Tibial artery (tissue), 4 donors: ENCODE measurements around the gene LRATD1.

Experiments used
- DNase-seq, 2 donors: peaks; one replicate each; pipeline ENCODE4 v3.0.0-alpha.2; 2019
- H3K27ac ChIP-seq, 2 donors: fragments of 200-600 bp; sonication (generic) in 1 of 2; 1 replicate in 1 of 2; 2 replicates in 1 of 2; pipeline ENCODE4 v1.5.1; 2018 to 2019; ENCODE audit warnings: mild to moderate bottlenecking in 1 of 2
- H3K27me3 ChIP-seq, 2 donors: fragments of 200-600 bp; sonication (generic) in 1 of 2; one replicate each; pipeline versions ENCODE4 v1.5.1 to v1.6.0; 2016 to 2019
- H3K36me3 ChIP-seq, 3 donors: fragments of 200-600 bp; sonication (generic) in 2 of 3; one replicate each; pipeline ENCODE4 v1.5.1; 2016 to 2019; ENCODE audit warnings: mild to moderate bottlenecking in 2 of 3
- H3K4me1 ChIP-seq, 4 donors: fragments of 200-600 bp; sonication (generic) in 2 of 4; 1 replicate in 3 of 4; 2 replicates in 1 of 4; pipeline ENCODE4 v1.5.1; 2016 to 2019
- H3K4me3 ChIP-seq, 2 donors: fragments of 200-600 bp; sonication (generic) in 1 of 2; 1 replicate in 1 of 2; 2 replicates in 1 of 2; pipeline ENCODE4 v1.5.1; 2018 to 2019; ENCODE audit warnings: mild to moderate bottlenecking in 2 of 2
- H3K9me3 ChIP-seq, 3 donors: fragments of 200-600 bp; sonication (generic) in 1 of 3; one replicate each; pipeline ENCODE4 v1.5.1; 2016 to 2019
- intact Hi-C: fragments of 100-400 bp; cut with DNase I; formaldehyde crosslinking; loops from one replicate; pipeline ENCODE4 v1.15.0; 2023; ENCODE audit warnings: low total_unique reads
- TF ChIP-seq, protein P1 (sequence below), 2 experiments: fragments of 200-600 bp in 1 of 2; fragments of 450-650 bp in 1 of 2; IDR thresholded peaks; one replicate each; pipeline ENCODE4 v1.5.1; 2017 to 2019; ENCODE audit warnings: antibody characterized with exemption in 2 of 2, mild to moderate bottlenecking in 1 of 2, moderate library complexity in 1 of 2

The LRATD1 gene

GRCh38 chr2:14661163-14661562 lies 28.6 kb downstream of the LRATD1 start:
- H3K27ac ChIP-seq = no peak overlapping the region
- TF ChIP-seq, protein P1, sequence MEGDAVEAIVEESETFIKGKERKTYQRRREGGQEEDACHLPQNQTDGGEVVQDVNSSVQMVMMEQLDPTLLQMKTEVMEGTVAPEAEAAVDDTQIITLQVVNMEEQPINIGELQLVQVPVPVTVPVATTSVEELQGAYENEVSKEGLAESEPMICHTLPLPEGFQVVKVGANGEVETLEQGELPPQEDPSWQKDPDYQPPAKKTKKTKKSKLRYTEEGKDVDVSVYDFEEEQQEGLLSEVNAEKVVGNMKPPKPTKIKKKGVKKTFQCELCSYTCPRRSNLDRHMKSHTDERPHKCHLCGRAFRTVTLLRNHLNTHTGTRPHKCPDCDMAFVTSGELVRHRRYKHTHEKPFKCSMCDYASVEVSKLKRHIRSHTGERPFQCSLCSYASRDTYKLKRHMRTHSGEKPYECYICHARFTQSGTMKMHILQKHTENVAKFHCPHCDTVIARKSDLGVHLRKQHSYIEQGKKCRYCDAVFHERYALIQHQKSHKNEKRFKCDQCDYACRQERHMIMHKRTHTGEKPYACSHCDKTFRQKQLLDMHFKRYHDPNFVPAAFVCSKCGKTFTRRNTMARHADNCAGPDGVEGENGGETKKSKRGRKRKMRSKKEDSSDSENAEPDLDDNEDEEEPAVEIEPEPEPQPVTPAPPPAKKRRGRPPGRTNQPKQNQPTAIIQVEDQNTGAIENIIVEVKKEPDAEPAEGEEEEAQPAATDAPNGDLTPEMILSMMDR (IDR thresholded peaks at IDR 0.05) = no peak
- intact Hi-C loops = no loop called here
- no peak for DNase-seq
- no peak overlapping the region for H3K4me3 ChIP-seq
- H3K4me1 ChIP-seq = no peaks in the 10 kb centered on the region
- no peaks in the 10 kb centered on the region for H3K9me3 ChIP-seq
- H3K36me3 ChIP-seq = no peaks in the 10 kb centered on the region
- no peaks in the 10 kb centered on the region for H3K27me3 ChIP-seq

DNA sequence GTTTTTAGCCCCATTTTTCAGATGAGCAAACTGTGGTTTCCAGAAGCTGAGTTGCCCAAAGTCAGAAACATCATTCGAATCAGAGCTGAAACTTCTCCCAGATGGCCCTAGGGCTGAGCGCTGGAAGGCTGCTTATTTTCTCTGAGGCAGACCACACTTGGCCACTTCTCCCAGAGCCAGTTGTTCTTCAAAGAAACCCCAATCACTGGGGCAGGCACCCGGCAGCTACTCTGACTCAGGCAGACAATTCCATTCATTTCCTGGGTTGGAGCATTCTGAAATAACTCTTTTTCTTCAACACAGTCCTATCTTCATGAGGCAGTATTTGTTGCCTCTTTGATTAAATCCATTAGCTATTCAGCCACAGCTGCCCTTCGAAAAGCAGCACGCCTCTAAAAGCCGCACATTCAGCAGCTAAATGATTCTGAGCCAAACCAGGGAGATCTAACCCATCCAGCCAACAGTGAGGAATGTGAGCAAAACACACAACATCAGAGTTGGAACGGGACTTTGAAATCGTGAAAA lies 40.9 kb downstream of the LRATD1 start:
- no peaks in the 10 kb centered on the region for H3K27me3 ChIP-seq
- no peaks in the 10 kb centered on the region for H3K9me3 ChIP-seq
- H3K4me1 ChIP-seq = no peaks in the 10 kb centered on the region
- no peaks in the 10 kb centered on the region for H3K36me3 ChIP-seq
- intact Hi-C loops = no loop called here
- no peak overlapping the region for H3K4me3 ChIP-seq
- DNase-seq = no peak
- no peak overlapping the region for H3K27ac ChIP-seq
- TF ChIP-seq, protein P1 (IDR thresholded peaks at IDR 0.05) = no peak

GRCh38 chr2:14675489-14675888 lies 43.0 kb downstream of the LRATD1 start:
- Histone ChIP-seq H3K9me3 (no peaks in the 10 kb centered on the region), H3K4me3 (no peak overlapping the region), H3K4me1 (no peaks in the 10 kb centered on the region), H3K27ac (no peak overlapping the region), H3K27me3 (no peaks in the 10 kb centered on the region), H3K36me3 (no peaks in the 10 kb centered on the region)
- TF ChIP-seq, protein P1 (IDR thresholded peaks at IDR 0.05) = no peak
- intact Hi-C loops = no loop called here
- no peak for DNase-seq

DNA sequence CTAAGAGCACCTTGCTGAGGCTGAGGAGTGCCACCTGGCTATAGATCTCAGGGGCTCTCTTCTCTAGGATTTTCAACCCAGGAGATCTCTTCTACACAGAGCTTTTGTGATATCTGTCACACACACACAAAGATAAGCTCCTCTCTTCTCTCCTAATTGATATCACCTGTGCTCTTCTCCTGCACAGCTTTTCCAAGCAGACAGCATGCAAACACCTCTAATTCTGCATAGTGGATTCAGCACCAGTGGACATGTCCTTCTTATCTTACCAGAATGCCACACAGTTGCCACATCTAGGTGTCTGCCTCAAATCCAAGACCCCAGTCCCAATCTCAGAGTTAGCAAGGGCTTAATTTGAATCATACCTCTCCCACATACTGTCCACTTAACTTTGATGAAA lies 43.9 kb downstream of the LRATD1 start:
- no peaks in the 10 kb centered on the region for H3K4me1 ChIP-seq
- TF ChIP-seq, protein P1 (IDR thresholded peaks at IDR 0.05) = no peak
- H3K27me3 ChIP-seq = no peaks in the 10 kb centered on the region
- no peak for DNase-seq
- no peak overlapping the region for H3K4me3 ChIP-seq
- intact Hi-C loops = no loop called here
- H3K36me3 ChIP-seq = no peaks in the 10 kb centered on the region
- no peak overlapping the region for H3K27ac ChIP-seq
- no peaks in the 10 kb centered on the region for H3K9me3 ChIP-seq

- H3K27ac ChIP-seq = no peak overlapping the region
- intact Hi-C loops = no loop called here
- TF ChIP-seq, protein P1 (IDR thresholded peaks at IDR 0.05) = no peak
- H3K27me3 ChIP-seq = no peaks in the 10 kb centered on the region
- H3K4me3 ChIP-seq = no peak overlapping the region
- no peaks in the 10 kb centered on the region for H3K9me3 ChIP-seq
- no peaks in the 10 kb centered on the region for H3K36me3 ChIP-seq
- H3K4me1 ChIP-seq = no peaks in the 10 kb centered on the region
- DNase-seq = no peak
Measured at GRCh38 chr2:14677039-14677438, 44.5 kb downstream of the LRATD1 start.

DNA sequence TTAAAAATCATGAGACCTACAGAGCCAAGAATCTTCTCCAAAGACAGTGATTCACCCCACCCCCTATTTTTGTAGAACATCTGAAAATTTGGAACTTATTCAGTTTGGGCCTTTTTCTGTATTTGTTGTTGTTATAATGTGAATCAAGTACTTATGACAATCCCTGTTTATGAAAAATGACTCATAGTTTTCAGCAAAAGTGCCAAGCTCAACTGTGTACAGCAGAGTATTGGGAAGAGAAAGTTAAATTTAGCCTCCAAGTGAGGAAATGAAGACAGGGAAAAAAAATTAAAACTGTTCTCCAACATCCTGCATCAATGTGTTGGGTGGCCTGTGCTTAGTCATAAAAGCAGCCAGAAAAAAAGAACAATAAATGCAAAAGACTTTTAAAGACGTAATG lies 46.2 kb downstream of the LRATD1 start:
- TF ChIP-seq, protein P1 (IDR thresholded peaks at IDR 0.05) = no peak
- no peaks in the 10 kb centered on the region for H3K9me3 ChIP-seq
- no peak overlapping the region for H3K27ac ChIP-seq
- H3K27me3 ChIP-seq = no peaks in the 10 kb centered on the region
- no peak for DNase-seq
- H3K36me3 ChIP-seq = no peaks in the 10 kb centered on the region
- intact Hi-C loops = no loop called here
- H3K4me1 ChIP-seq = no peaks in the 10 kb centered on the region
- H3K4me3 ChIP-seq = no peak overlapping the region
